GM19193 (cell line): Measurements from ENCODE around the gene ADAT2.

Experiments used
- POLR2A ChIP-seq: IDR thresholded peaks from 4 replicates; pipeline ENCODE4 v1.6.1; 2011; ENCODE audit not compliant: insufficient read depth, insufficient read length; ENCODE audit errors: extremely low read depth

Gene ADAT2

DNA sequence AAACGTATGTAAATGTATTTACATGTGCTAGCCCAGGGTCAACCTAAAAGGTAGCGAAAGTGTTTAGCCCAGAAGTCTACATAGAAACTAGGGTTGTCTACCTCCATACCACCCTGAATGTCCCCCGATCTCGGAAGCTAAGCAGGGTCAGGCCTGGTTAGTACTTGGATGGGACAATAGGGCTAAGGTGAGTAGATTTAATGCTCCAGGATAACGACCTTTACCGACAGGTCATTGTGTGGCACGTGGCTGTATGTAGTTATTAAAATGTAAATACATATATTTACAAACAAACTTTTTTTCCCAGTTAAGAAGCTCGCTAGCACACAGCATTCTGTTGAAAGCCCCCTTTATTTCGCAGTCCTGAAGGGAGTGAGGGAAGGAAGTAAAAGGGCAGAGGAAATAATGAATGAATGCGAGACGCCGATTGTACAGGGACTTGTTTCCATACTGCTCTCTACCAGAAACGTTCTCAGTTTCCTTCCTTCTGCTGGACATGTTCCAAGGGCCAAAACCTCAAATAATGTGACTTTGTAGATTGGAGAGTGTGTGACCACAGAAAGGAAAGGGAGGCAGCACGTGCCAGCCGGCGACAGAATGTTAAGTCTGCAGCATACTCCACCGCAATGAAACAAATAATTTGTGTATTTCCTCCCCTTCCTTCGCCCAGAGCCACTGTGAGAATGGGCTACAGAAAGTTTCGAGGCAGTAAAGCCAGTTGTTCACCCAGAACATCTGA lies 612 bp downstream of the ADAT2 start:
- no peak for TF ChIP-seq POLR2A

DNA sequence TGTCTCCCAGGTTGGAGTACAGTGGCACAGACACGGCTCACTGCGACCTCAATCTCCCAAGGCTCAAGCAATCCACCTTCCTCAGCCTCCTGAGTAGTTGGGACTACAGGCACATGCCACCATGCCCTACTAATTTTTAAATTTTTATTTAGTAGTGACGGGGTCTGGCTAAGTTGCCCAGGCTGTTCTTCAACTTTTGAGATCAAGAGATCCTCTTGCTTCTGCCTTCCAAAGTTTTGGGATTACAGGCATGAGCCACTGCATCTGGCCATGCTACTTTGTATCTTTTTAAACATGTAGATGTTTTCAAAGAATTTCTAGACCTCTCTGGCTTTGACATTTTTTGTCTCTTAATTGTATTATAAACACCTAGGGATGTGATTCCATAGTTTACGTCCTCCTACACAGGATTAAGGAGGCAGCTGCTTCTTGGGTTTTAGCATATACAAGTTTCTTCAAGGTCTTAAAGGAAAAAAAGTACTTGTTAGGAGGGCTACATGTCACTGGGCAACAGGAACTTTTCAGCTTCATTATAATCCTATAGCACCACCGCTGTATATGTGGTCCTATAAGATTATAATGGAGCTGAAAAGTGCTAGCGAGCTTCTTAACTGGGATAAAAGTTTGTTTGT lies 1.3 kb downstream of the ADAT2 start:
- no peak for TF ChIP-seq POLR2A

DNA sequence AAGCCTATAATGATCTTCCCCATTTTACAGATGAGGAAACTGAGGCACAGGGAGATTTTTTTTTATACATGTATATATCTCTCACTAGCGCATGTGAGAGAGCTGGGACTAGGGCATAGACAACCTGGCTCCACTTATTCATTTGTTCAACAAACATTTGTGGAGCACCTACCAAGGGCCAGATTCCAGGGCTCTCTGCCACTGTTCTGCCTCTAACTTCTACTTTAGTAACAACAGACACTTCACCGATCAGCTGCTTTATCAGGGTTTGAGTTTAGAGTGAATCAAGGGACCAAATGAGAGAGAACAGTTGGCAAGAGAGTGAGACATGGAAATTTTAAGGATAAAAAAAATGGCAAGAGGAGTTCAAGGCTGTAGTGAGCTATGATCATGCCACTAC lies 7.4 kb downstream of the ADAT2 start:
- TF ChIP-seq POLR2A = no peak

DNA sequence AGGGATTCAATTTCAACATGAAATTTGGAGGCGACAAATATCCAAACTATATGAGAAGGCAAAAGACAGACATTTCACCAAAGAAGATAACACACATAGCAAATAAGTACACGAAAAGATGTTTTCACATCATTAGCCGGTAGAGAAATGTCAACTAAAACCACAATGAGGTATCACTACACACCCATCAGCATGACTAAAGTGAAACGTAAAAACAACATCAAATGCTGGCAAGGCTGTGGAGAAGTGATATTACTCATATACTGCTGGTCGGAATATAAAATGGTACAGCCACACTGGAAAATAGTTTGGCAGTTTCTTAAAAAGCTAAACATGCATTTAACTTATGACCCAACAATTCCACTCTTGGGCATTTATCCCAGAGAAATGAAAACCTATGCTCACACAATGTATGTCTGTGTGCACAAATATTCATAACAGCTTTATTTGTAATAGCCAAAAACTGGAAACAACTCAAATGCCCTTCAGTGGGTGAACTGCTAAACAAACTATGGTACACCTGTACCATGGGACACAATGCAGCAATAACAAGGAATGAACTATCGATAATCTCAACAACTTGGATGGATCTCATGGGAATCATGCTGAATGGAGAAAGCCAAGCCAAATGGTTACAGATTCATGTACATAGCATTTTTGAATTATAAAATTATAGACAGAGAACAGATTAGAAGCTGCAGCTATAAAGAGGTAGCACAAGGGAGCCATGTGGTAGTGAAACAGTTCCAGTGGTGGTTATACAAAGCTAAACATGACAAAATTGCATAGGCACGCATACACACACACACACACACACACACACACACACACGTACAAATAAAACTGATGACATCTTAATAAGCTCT lies 8.6 kb downstream of the ADAT2 start:
- no peak for TF ChIP-seq POLR2A

DNA sequence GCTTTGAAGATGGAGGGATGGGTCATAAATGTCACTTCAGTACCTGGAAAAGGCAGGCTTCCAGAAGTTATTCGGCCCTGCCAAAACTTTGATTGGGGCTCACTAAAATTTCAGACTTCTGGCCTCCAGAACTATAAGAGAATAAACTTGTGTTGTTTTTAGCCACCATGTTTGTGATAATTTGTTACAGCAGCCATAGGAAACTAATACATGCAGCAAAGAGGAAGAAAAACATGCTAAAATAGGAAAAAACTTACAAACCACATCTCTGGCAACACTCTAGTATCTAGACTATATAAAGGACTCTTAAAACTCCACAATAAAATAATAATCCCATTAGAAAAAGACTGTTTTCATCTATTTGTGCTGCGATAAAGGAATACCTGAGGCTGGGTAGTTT lies 9.5 kb downstream of the ADAT2 start:
- TF ChIP-seq POLR2A = no peak

DNA sequence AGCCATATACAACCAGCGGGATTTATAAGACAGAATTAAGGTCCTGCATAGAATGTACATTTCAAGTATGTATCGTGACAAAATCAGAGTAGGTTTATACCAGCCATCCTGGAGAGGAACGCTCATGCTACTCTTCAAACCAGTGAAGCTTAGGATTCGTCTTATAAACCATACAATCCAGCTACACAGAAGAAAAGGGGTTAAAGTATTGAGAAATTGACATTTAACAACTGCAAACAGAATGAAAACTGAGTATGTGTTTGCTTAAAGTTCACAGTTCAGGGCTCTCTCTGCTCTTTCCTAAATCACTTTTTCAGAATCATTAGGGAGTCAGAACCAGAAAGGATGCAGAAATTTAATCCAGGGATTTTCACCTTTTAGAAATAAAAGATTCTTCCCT lies 17.9 kb downstream of the ADAT2 start:
- no peak for TF ChIP-seq POLR2A

DNA sequence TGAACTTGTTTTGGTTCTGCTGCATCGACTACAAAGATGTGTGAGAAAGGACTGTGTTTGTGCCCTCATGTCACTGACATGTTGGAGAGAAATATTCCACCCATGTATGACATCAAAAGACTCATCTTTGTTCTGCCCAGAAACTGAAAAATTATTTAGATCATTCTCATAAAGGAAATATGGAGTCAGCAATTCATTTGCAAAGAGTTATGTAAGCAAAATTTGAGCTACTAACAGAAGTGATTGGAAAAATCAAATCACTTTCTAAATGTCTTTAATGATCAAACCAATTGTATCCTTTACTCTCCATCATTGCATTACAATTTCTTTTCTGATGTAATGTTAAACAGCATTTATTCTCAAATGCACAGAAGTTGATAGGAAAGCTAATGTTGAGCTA lies 19.3 kb downstream of the ADAT2 start:
- TF ChIP-seq POLR2A = no peak

DNA sequence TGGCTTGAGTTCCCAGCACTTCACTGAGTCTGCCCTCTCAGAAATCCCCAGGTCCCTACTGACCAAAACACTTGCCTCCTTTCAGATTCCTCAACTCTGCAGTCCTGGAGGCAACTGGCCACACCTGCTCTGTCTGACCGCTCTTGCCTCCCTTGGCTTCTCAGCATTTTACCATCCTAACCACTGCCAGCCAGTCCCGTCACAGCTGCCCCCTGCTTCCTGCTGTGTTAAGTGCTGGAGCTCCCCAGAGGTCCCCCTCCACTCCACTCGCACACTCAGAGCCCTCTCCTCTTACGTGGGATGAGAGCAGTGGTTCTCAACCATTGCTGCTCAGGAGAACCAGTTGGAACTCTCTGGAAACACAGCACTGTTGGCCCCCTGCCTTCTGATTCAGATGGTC lies 20.5 kb downstream of the ADAT2 start:
- TF ChIP-seq POLR2A = no peak

DNA sequence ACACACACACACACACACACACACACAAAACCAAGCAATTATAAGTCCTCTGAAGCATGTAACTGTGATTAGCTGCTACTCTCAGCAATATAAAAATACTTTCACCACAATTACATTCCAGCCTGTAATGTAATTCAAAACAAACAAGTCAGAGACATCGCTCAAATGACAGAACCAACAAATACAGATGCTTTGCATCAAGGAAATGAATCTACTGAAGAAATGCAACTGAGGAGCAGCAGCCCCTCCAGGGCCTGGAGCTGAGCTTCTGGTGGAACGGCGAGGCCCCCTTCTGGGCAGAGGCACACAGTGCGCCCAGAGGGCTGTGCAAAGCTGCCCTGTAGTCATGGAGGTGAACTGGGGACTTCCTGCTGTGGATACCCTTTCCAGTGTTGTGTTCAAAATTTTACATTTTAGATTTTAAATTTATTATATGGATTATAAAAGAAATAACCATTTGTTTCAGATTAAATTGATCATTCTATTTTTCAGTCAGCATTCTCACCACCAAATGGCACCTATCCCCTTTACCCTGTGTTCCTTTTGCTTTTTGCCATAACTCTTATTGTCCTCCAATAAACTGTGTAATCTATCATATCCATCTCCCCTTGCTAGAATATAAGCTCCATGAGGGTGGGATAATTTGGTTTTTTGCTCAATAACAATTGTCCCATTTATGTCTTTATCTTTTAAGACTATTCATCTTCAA lies 23.2 kb downstream of the ADAT2 start:
- no peak for TF ChIP-seq POLR2A

DNA sequence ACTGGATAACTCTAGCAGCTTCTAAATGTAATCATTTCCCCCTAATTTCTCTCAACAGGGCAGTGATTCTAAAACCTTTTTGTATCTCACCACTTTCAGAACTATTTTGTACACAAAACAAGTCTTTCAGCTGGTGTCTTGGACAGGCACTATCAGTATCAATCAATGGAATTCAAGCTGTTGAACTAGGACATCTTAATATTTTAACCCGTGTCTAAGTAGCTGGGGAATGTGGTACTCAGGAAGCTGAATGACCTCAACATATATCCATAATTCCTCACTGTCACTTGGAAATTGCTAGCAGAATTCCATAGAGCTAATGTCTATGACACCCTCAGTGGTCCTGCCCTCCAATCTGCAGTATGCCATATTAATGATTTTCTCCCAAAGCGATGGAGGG lies 24.5 kb downstream of the ADAT2 start:
- TF ChIP-seq POLR2A = no peak

DNA sequence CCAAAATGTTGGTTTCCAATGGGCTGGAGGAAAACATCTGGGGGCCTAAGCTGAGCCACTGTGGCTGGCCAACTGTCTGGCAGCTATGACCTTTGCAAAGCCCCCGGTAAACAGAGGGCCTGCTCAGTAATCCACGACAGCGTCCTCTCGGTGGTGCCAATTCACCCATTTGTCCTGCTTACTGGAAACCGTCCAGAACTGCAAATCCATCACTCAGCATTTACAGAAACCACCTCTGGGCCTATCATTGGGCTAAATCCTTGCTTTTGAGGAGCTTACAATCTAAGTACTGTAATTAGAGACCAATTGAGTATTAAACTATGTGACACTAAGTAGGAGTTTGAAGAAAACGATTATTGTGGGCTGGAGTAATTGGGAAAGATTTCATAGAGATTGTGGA lies 31.0 kb downstream of the ADAT2 start:
- TF ChIP-seq POLR2A = no peak

DNA sequence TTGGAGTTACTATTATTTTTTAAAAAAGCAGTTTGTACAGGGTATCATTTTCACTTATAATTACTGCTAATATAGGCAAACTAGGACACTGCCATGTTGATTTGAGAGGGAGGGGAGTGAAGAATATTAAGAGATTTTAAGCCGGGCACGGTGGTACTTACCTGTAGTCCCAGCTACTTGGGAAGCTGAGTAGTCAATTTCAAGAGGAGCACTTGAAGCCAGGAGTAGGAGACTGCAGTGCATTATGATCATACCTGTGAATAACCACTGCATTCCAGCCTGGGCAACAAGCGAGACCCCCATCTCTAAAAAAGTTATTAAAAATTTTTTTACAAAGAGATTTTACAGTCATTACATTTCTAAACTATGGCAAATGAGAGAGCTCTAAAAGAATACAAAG lies 35.7 kb downstream of the ADAT2 start:
- no peak for TF ChIP-seq POLR2A

DNA sequence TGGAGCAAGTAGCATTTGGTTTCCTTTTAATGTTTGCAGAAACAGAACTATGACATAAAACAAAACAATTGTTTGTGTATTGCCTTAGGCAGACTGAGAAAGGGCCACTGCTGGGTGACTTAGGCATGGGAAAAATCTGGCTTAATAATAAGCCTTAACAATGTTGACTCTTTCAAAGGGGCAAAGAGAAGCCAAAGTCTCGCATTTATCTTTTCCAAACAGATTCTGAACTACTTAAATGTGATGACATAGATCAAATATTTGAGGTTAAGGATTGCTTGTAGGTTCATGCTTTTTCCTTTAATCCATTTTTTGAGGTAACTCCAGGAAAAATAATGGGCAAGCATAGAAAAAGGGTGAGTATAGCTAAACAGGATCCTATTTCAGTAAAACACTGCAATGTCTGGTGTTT lies 39.6 kb downstream of the ADAT2 start:
- no peak for TF ChIP-seq POLR2A

DNA sequence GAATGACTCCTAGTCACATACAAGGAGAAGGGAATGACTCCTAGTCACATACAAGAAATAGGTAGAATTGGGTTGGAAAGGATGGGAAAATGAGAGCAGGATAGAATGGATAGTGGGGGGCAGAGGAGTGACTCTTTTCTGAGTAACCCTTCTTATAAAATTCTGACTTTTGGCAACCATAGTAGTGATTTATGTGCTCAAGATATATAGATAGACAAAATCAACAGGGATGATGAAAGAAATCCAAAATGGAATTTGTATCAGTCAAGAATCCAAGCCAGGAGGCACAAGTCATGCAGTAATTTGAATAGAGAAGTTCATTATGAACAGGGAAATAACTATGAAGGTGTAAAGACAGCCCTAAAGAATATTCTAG lies 41.7 kb downstream of the ADAT2 start:
- TF ChIP-seq POLR2A = no peak

DNA sequence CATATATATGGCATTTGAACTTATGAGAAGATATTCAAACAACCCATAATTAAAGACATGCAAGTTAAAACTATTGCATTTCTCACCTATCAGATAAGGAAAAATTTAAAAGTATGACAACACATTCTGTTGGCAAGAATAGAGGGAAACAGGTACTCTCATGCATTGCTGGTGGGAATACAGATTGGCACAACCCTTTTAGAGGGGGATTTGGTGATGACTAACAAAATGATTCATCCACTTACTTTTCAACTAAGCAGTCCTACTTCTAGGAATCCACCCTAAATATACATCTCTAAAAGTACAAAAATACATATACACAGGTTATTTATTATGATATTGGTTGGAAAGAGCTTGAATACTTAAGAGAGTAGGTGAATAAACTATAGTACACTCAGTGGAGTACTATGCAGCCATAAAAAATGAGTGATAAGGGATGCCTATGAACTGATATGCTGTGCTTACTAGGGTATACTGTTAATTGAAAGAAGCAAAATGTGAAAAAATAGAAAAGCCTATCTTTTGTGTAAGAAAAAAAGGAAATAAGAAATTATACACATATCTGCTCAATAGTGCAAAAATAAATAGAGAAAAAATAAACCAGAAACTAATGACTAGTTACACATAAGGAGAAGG lies 42.2 kb downstream of the ADAT2 start:
- TF ChIP-seq POLR2A = no peak
